Body of pancreas (tissue), 4 donors: ENCODE measurements around the gene FILIP1L. TPM values are rescaled to one million over a fixed set of nuclear protein-coding genes. Genes with fewer than 3 reads are reported as not detected.

Experiments used
- ATAC-seq: fragments of 150-250 bp; one replicate; pipeline ENCODE4 v1.9.1; 2016
- DNase-seq, 4 donors: peaks; one replicate each; pipeline ENCODE4 v3.0.0-alpha.2; 2019
- H3K27ac ChIP-seq, 4 donors: fragments of 200-600 bp; sonication (generic); 1 replicate in 3 of 4; 2 replicates in 1 of 4; pipeline versions ENCODE4 v1.5.1 to v1.6.1; 2016 to 2019; ENCODE audit warnings: mild to moderate bottlenecking in 1 of 4, mixed read lengths in 1 of 4, moderate library complexity in 1 of 4
- H3K27me3 ChIP-seq, 2 donors: fragments of 200-600 bp; sonication (generic); one replicate each; pipeline ENCODE4 v1.6.0; 2016; ENCODE audit warnings: mild to moderate bottlenecking in 1 of 2
- H3K36me3 ChIP-seq, 2 donors: fragments of 200-600 bp; sonication (generic); replicated peaks in 1 of 2; 2 replicates each; pipeline ENCODE4 v1.5.1; 2016; ENCODE audit warnings: low read depth in 2 of 2; ENCODE audit not compliant: insufficient read depth in 1 of 2
- H3K4me1 ChIP-seq: fragments of 200-600 bp; sonication (generic); one replicate; pipeline ENCODE4 v1.6.0; 2016
- H3K4me3 ChIP-seq, 2 donors: fragments of 200-600 bp; sonication (generic); 1 replicate in 1 of 2; 2 replicates in 1 of 2; pipeline ENCODE4 v1.5.1; 2016 to 2019
- H3K9me3 ChIP-seq, 3 donors: fragments of 200-600 bp; sonication (generic); 1 replicate in 2 of 3; 2 replicates in 1 of 3; pipeline ENCODE4 v1.5.1; 2016
- POLR2A ChIP-seq, 3 donors: fragments of 450-650 bp; IDR thresholded peaks; one replicate each; pipeline ENCODE4 v1.6.1; 2016; ENCODE audit warnings: antibody characterized with exemption in 3 of 3, mild to moderate bottlenecking in 2 of 3
- WGBS, 2 donors: methylation state at CpG; one replicate each; pipeline ENCODE4 v1.1.5; 2017; 5-methylcytosine and 5-hydroxymethylcytosine counted together
- intact Hi-C: fragments of 100-400 bp; cut with DNase I; formaldehyde crosslinking; loops from one replicate; pipeline ENCODE4 v1.15.1; 2023
- total RNA-seq, 2 donors: library from RNA; depleted of rRNA; stranded (reverse); fragments of >200 nt; gene quantifications; one replicate each; pipeline ENCODE4 v1.1.0, GENCODE V29; 2016
- TF ChIP-seq, protein P1 (sequence below), 7 experiments: fragments of 450-650 bp in 4 of 7; fragments of 200-600 bp in 3 of 7; sonication (generic) in 3 of 7; IDR thresholded peaks; one replicate each; pipeline ENCODE4 v1.5.1; 2016 to 2019; ENCODE audit warnings: antibody characterized with exemption in 7 of 7

Gene FILIP1L
- total RNA-seq, 2 donors from 2014 or later, result 27.8 to 47.8 TPM

DNA sequence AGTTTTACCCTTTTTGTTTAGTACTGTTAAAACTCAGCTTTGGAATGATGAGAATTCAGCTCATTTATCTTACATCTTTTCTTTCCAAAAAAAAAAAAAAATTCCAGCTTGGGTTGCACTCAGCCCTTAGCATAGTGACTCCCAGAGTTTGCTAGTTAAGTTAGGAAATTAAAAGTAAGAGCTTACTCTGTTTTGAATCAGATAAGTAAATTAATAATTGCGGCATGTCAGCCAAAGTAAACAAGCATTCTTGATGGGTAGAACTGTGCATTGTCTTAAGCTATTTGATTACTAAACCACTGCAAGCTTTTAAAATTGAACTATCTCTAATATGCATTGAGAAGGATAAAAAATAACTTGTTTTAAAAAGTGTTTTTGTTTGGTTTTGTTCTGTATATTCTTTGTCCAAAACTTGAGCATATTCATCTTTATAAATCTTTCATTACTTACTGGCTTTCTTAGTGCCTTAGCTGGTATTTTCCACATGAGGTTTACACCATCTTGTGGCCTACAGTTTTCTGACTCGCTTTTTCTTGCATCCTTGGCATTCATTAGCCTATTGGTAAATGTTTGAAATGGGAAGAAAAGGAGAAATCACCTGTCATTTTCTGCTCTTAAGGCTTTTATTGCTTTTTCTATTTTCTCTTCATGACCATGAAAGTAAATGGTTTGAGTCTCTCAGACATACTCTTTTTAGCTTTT lies 107.6 kb downstream of the FILIP1L start:
- Histone ChIP-seq H3K36me3 (no peaks in the 10 kb centered on the region), H3K27me3 (no peaks in the 10 kb centered on the region), H3K9me3 (no peaks in the 10 kb centered on the region), H3K4me3 (no peak overlapping the region), H3K4me1 (peaks cover 43% of the 10 kb centered on the region), H3K27ac (peak overlapping the region in 2 of 4 donors; percentile 38 to 64)
- no peak for ATAC-seq
- WGBS, 2 donors, result 36 to 48% methylated on average over 2 of the region's 2 CpGs
- TF ChIP-seq POLR2A (IDR thresholded peaks at IDR 0.05), result no peak
- TF ChIP-seq, protein P1, sequence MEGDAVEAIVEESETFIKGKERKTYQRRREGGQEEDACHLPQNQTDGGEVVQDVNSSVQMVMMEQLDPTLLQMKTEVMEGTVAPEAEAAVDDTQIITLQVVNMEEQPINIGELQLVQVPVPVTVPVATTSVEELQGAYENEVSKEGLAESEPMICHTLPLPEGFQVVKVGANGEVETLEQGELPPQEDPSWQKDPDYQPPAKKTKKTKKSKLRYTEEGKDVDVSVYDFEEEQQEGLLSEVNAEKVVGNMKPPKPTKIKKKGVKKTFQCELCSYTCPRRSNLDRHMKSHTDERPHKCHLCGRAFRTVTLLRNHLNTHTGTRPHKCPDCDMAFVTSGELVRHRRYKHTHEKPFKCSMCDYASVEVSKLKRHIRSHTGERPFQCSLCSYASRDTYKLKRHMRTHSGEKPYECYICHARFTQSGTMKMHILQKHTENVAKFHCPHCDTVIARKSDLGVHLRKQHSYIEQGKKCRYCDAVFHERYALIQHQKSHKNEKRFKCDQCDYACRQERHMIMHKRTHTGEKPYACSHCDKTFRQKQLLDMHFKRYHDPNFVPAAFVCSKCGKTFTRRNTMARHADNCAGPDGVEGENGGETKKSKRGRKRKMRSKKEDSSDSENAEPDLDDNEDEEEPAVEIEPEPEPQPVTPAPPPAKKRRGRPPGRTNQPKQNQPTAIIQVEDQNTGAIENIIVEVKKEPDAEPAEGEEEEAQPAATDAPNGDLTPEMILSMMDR (IDR thresholded peaks at IDR 0.05), result peak in 1 of 7 experiments; percentile 12
- intact Hi-C loops, result no loop called here
- DNase-seq, result no peak

DNA sequence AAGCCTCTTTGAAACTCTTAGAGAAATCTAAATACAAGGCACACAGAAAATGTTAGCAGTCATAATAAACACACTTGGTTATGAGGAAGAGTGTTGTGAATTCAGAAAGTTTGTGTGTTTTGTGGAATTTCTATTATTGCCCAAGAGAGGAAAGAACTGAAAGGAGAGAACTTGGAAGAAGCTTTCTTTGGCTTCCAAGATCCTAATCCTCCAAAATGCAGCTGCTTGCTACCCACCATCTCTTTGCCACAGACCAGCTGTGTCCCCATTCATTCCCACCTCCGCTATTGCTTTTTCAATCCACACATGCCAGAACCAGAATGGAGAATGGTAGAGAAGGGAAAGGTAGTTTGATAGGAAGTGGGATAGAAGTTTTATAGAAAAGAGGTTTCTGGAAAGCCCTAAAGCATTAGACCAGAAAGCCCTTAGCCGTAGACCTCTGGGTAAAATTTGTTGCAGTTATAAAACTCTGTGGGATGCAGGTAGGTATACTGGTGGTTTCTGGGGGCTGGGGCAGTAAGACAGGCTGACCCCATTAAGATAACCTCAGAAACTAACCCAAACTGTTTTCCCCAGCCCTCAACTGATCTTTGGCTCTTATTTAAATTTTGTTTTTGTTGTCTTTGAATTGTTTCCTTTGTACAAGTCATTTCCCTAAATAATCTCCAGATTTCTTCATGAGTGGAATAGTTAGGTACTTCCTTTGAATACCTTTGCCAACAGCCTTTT lies 108.5 kb downstream of the FILIP1L start:
- no peak for TF ChIP-seq POLR2A (IDR thresholded peaks at IDR 0.05)
- TF ChIP-seq, protein P1 (IDR thresholded peaks at IDR 0.05), result no peak
- 71 to 98% methylated on average over 2 of the region's 2 CpGs for WGBS, 2 donors
- ATAC-seq (no peak), DNase-seq (no peak)
- Histone ChIP-seq H3K27me3 (no peaks in the 10 kb centered on the region), H3K4me3 (no peak overlapping the region), H3K36me3 (no peaks in the 10 kb centered on the region), H3K27ac (peak overlapping the region in 3 of 4 donors; percentile 30 to 64 (median 38)), H3K4me1 (peaks cover 51% of the 10 kb centered on the region), H3K9me3 (no peaks in the 10 kb centered on the region)
- intact Hi-C loops, result no loop called here

DNA sequence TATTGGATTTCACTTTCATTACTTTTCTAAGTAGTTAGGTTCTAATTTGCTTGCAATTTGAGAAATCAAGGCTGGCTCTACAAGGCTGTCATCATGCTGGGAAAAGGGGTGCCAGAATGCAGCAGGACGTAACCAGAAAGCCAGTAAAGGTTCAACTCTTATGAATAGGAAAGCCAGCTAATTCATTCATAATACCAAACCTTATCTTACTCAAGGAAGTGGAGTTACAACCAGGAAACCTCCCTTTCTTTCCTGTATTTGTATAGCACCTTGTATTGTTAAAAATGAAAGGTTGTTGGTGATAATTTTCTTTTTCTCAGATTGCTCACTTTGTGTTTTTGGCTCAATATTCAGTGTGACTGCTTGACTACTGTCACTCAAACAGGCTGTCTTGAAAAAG lies 109.4 kb downstream of the FILIP1L start:
- DNase-seq (no peak), ATAC-seq (no peak)
- WGBS, 2 donors, result 50 to 76% methylated on average over 1 of the region's 1 CpG
- Histone ChIP-seq H3K9me3 (no peaks in the 10 kb centered on the region), H3K4me1 (peaks cover 51% of the 10 kb centered on the region), H3K4me3 (no peak overlapping the region), H3K27ac (peak overlapping the region in 2 of 4 donors; percentile 46 to 64), H3K36me3 (no peaks in the 10 kb centered on the region), H3K27me3 (no peaks in the 10 kb centered on the region)
- intact Hi-C loops, result no loop called here
- no peak for TF ChIP-seq POLR2A (IDR thresholded peaks at IDR 0.05)
- TF ChIP-seq, protein P1 (IDR thresholded peaks at IDR 0.05), result no peak

DNA sequence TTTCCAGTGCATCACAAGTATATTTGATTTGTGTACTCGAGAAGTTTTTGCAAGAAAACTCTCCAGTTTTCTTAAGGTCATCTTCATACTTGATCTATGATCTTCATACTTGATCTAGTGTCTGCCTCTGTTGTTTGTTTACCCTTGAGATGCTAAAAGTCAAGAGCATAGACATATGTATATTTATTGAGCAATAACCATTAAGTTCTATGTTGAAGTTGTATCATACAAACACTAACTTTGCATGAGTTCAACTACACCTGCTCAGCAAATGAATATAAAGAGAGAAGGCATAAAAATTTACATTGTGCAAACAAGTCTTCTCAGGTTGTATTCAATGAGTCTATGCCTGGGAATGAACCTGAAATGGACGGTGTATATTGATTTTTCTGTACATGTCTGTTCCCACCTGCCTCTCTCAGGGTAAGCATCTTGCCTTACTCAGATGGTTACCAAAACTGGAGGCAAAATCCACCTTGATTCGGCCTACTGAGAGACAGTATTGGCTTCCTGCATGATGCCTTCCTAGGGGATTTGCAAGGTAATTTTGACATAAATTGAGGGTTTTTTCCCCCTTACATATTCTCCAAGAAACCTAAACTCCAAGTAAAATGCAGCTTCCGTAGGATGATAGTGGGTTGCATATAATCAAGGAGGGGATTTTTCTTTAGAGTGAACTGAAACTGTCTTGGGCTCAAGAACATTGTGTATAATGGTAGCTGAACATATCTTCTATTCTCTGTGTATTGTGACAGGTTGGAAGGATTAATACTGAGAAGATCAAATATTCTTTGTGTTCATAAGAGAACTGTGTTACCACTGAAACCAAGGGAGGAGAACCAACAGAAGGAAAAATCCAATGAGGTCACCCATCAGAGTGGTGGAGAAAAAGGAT lies 110.4 kb downstream of the FILIP1L start:
- no peak for ATAC-seq
- 85 to 88% methylated on average over 4 of the region's 4 CpGs for WGBS, 2 donors

More for the DNA sequence above, 110.4 kb downstream of the FILIP1L start:
- intact Hi-C loops, result no loop called here
- Histone ChIP-seq H3K27me3 (no peaks in the 10 kb centered on the region), H3K4me3 (no peak overlapping the region), H3K27ac (peak overlapping the region in 3 of 4 donors; percentile 57 to 64 (median 59)), H3K9me3 (no peaks in the 10 kb centered on the region), H3K4me1 (peaks cover 51% of the 10 kb centered on the region), H3K36me3 (no peaks in the 10 kb centered on the region)
- DNase-seq, result no peak
- TF ChIP-seq POLR2A (IDR thresholded peaks at IDR 0.05), result no peak
- TF ChIP-seq, protein P1 (IDR thresholded peaks at IDR 0.05), result no peak
